ENCODE results near the gene TMSB4X.

TMSB4X gene

GRCh38 chrX:12945494-12945893 is 29.4 kb upstream of the TMSB4X start:
- TF ChIP-seq EZH2 (IDR thresholded peaks at IDR 0.05; ENCODE audit: borderline replicate concordance, low read length), result no peak
- TF ChIP-seq, protein P1, sequence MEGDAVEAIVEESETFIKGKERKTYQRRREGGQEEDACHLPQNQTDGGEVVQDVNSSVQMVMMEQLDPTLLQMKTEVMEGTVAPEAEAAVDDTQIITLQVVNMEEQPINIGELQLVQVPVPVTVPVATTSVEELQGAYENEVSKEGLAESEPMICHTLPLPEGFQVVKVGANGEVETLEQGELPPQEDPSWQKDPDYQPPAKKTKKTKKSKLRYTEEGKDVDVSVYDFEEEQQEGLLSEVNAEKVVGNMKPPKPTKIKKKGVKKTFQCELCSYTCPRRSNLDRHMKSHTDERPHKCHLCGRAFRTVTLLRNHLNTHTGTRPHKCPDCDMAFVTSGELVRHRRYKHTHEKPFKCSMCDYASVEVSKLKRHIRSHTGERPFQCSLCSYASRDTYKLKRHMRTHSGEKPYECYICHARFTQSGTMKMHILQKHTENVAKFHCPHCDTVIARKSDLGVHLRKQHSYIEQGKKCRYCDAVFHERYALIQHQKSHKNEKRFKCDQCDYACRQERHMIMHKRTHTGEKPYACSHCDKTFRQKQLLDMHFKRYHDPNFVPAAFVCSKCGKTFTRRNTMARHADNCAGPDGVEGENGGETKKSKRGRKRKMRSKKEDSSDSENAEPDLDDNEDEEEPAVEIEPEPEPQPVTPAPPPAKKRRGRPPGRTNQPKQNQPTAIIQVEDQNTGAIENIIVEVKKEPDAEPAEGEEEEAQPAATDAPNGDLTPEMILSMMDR (IDR thresholded peaks at IDR 0.05; ENCODE audit: low read length), result no peak
- Histone ChIP-seq H3K27ac (ENCODE audit: low read depth, low read length, poor library complexity, severe bottlenecking) (no peak overlapping the region), H3K36me3 (ENCODE audit: insufficient read depth, low read length) (no peaks in the 10 kb centered on the region), H3K4me2 (ENCODE audit: low read length) (no peak overlapping the region), H2AFZ (ENCODE audit: low read length) (no peak overlapping the region), H3K27me3 (ENCODE audit: insufficient read depth, low read length) (no peaks in the 10 kb centered on the region), H3K79me2 (ENCODE audit: insufficient read depth, low read length) (no peaks in the 10 kb centered on the region), H4K20me1 (ENCODE audit: insufficient read depth, low read length) (no peaks in the 10 kb centered on the region), H3K9me2 (ENCODE audit: low read depth, low read length) (no peaks in the 10 kb centered on the region), H3K4me1 (ENCODE audit: insufficient read depth, low read length, severe bottlenecking) (peaks cover 44% of the 10 kb centered on the region), H3K4me3 (ENCODE audit: low read depth, low read length, poor library complexity, severe bottlenecking) (no peak overlapping the region), H3F3A (ENCODE audit: insufficient read depth, low read length) (0 out of 2 replicates have a peak, but pooled peaks cover 3% of the 10 kb centered on the region), H3K9ac (ENCODE audit: low read length) (no peak overlapping the region), H3K9me3 (ENCODE audit: low read length) (no peaks in the 10 kb centered on the region)

GRCh38 chrX:12946406-12946805 is 28.5 kb upstream of the TMSB4X start:
- Histone ChIP-seq H3K27me3 (ENCODE audit: insufficient read depth, low read length) (no peaks in the 10 kb centered on the region), H3K4me2 (ENCODE audit: low read length) (no peak overlapping the region), H3K9me2 (ENCODE audit: low read depth, low read length) (no peaks in the 10 kb centered on the region), H4K20me1 (ENCODE audit: insufficient read depth, low read length) (no peaks in the 10 kb centered on the region), H3K4me3 (ENCODE audit: low read depth, low read length, poor library complexity, severe bottlenecking) (no peak overlapping the region), H3K79me2 (ENCODE audit: insufficient read depth, low read length) (no peaks in the 10 kb centered on the region), H3K9ac (ENCODE audit: low read length) (no peak overlapping the region), H3F3A (ENCODE audit: insufficient read depth, low read length) (0 out of 2 replicates have a peak, but pooled peaks cover 5% of the 10 kb centered on the region), H3K36me3 (ENCODE audit: insufficient read depth, low read length) (no peaks in the 10 kb centered on the region), H3K9me3 (ENCODE audit: low read length) (no peaks in the 10 kb centered on the region), H3K27ac (ENCODE audit: low read depth, low read length, poor library complexity, severe bottlenecking) (no peak overlapping the region), H2AFZ (ENCODE audit: low read length) (no peak overlapping the region), H3K4me1 (ENCODE audit: insufficient read depth, low read length, severe bottlenecking) (peaks cover 53% of the 10 kb centered on the region)
- TF ChIP-seq, protein P1 (IDR thresholded peaks at IDR 0.05; ENCODE audit: low read length), result no peak

GRCh38 chrX:12946838-12947544 is 27.9 kb upstream of the TMSB4X start:
- Histone ChIP-seq H3K9me3 (ENCODE audit: low read length) (no peaks in the 10 kb centered on the region), H3K4me2 (ENCODE audit: low read length) (peak overlapping the region; percentile 95), H3K27me3 (ENCODE audit: insufficient read depth, low read length) (no peaks in the 10 kb centered on the region), H2AFZ (ENCODE audit: low read length) (no peak overlapping the region), H3K4me3 (ENCODE audit: low read depth, low read length, poor library complexity, severe bottlenecking) (peak overlapping the region; percentile 42), H3F3A (ENCODE audit: insufficient read depth, low read length) (0 out of 2 replicates have a peak, but pooled peaks cover 5% of the 10 kb centered on the region), H4K20me1 (ENCODE audit: insufficient read depth, low read length) (no peaks in the 10 kb centered on the region), H3K27ac (ENCODE audit: low read depth, low read length, poor library complexity, severe bottlenecking) (peak overlapping the region; percentile 100), H3K4me1 (ENCODE audit: insufficient read depth, low read length, severe bottlenecking) (peaks cover 58% of the 10 kb centered on the region), H3K9ac (ENCODE audit: low read length) (peak overlapping the region; percentile 84), H3K36me3 (ENCODE audit: insufficient read depth, low read length) (no peaks in the 10 kb centered on the region), H3K79me2 (ENCODE audit: insufficient read depth, low read length) (no peaks in the 10 kb centered on the region), H3K9me2 (ENCODE audit: low read depth, low read length) (no peaks in the 10 kb centered on the region)
- no peak for TF ChIP-seq EZH2 (IDR thresholded peaks at IDR 0.05; ENCODE audit: borderline replicate concordance, low read length)
- TF ChIP-seq, protein P1 (IDR thresholded peaks at IDR 0.05; ENCODE audit: low read length), result peak; percentile 96
